GM18502 (cell line): ENCODE results near the gene LAIR2.
"Not testable (repeated sequence)": the region's sequence is repeated elsewhere in the genome, so short reads cannot be mapped to it uniquely, and the experiment has no call there.

Source experiments
- ATAC-seq: cut with Tn5 transposase; IDR thresholded peaks from one replicate; pipeline ENCODE4 v1.9.1; 2021; ENCODE audit warnings: mild to moderate bottlenecking; ENCODE audit not compliant: unreplicated experiment, poor library complexity

The LAIR2 gene

DNA sequence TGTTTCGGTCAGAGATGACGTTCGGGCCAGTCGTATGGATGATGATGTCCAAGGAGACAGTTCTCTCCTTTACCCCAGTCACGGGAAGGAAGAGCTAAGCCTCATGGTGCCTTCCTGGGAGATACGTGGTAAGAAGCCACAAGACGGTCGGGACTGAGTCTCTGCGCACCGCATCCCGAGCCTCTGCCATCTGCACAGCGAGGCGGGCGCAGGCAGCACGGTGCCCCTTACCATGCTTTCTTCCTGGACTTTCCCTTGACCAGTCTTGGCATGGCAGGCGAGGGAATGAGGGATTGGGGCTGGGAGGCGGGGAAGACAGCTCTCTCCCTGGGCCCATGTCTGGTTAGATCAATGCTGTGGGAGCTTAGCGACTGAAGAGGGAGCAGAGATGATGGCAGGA, 10.1 kb upstream of the LAIR2 start:
- no peak for ATAC-seq

DNA sequence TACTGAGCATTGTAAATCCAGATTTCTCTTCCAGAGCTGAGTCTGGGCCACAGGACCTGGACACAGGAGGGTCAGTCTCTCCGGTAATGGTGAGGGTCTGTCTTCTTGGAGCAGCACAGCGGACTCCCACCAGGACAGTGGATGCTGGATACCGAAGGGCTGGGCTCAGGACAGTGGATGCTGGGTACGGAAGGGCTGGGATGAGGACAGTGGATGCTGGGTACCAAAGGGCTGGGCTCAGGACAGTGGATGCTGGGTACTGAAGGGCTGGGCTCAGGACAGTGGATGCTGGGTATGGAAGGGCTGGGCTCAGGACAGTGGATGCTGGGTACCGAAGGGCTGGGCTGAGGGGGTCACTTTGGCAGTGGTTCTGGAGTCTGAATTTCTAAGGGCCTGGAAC, 9.6 kb upstream of the LAIR2 start:
- ATAC-seq = not testable (repeated sequence)

DNA sequence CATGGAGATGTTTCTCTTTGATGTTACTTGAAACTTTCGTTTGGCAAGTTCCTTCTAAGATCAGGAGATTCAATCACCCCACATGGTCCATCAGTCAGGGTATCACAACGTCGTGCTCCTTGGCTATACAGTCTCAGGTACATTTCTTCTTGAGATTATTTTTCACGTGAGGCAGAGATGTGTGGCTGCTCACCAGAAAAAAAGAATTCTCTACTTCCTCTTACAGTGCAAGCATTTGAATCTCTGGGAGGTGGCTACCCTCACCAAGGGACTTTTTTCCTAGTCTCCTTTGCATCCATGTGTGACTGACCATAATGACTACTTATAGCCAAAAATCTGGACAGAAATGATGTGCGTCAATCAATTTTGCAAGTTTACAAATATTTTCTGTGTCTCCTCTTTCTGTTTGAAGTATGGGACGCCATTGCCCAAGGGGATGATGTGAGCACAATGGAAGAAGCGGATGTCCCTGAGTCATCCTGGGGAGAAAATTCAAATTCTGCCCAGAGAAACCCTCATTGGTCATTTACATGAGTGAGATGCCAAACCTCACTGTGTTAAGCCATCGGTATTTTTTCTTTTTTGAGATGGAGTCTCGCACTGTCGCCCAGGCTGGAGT, 8.6 kb upstream of the LAIR2 start:
- ATAC-seq = no peak

DNA sequence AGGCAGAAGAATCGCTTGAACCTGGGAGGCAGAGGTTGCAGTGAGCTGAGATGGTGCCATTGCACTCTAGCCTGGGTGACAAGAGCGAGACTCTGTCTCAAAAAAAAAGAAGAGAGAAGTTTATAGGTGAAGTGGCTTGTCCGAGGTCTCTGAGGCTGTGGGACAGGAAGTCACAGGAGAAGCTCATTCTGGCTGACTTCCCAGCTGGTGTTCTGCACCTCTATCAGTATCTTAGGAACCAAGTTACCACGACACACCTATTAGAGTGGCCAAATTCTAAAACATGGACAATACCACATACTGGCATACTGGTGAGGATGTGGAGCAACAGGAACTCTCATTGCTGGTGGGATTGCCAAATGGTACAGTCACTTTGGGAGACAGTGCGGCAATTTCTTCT, 7.3 kb upstream of the LAIR2 start:
- not testable (repeated sequence) for ATAC-seq

DNA sequence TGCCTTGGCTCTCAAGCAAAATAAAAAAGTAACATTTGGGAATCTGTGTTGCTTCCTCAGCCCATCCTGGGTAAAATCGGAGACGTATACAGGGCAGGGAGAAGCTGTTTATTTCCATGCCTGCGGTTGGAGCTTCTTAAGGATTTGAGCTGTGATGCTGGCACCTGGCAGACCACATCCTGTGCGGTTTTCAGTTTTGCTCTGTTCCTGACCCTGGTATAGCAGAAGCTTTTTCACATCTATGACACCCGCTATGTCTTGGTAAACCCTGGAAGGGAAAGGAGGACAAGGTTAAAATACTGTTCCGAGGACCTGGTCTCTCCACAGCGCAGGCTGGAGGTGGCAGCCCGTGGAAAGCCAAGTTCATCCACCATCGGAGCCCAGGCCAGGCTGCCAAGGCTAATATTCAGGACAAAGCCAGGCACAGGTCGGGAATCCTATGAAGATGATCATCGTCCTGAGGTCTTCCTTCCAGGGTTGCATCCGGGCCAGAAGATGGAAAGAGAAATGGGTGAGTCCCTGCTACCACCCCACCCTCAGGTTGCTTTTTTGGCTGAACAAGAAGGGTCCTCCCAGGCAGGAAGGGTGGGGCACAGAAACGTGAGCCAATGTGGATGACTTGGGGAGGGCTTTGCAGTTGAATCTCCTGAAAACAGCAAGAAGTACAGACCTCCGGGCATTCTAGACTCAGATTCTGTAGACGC, 4.7 kb upstream of the LAIR2 start:
- not testable (repeated sequence) for ATAC-seq

DNA sequence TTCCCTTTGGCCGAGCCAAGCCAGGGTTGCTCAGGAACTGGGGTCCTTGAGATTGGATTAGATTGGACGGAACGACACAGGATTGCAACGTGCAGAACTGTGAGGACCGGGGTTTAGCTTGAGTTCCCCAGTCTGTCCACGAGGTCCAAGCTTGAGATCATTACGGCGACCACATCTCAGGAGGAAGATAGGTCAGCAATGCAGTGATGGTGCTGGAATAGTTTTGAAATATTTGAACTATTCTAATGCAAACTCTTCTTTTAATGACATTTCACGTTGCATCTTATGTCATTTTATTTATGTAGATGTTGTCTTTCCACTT, 4.2 kb upstream of the LAIR2 start:
- ATAC-seq = not testable (repeated sequence)

DNA sequence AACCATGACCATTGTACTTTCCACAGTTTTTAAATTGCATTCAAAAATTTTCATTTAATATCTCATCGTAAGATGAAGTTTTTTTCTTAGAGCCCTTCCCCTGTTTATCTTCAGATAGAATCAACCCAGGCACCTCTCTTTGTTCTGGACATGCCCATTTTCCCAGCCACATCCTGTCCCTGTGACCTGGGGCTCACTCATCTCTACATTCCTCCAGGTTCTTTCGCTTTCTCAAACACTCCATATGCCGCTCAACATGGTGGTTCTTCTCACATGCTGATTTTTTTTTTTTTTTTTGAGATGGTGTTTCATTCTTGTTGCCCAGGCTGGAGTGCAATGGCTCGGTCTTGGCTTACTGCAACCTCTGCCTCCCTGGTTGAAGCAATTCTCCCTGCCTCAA, 2.9 kb downstream of the LAIR2 start:
- ATAC-seq = not testable (repeated sequence)

DNA sequence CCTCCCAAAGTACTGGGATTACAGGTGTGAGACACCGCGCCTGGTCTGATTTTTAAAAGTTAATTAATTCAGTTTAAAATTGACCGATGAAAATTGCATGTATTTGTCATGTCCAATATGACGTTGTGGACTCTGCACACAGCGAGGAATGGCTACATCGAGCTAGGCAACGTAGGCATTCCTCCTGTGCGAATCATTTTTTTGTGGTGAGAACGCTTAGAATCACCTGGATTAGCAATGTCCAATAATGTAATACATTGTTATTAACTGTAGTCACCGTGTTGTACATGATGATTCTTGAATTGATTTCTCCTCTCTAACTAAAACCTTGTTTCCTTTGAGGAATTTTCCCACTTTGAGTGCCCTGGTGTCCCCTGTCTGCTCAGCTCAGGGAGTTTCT, 3.4 kb downstream of the LAIR2 start:
- no peak for ATAC-seq

DNA sequence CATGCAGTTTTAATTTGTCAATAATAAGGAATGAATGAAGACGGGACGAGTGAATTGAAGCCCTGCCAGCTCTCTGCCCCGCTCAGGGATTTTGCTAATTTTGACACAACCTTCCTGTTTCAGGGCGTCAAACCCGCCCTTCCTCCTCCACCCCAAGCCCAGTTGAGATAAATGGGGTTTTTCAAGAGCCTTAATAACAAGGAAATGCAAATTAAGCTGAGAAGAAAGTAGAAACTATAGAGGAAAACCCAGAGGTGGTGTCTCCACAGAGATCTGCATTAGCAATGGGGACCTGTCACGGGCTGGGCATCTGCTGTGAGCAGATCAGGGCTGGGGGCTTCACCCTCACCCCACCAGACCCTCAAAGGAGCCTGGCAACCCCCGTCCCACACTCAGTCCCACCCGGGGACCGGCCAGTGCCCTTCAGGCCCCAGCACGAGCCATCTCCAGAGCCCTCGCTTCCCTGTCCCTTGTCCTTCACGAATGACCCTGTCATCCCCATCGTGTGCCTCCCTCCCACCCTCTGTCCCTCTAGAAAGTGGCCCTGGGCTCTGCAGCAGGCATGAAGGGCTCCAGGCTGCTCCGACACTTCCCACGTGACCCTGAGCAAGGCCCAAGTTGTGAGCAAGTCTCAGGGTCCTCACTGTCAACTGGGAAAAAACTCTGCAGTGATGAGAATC, 4.5 kb downstream of the LAIR2 start:
- ATAC-seq = not testable (repeated sequence)

DNA sequence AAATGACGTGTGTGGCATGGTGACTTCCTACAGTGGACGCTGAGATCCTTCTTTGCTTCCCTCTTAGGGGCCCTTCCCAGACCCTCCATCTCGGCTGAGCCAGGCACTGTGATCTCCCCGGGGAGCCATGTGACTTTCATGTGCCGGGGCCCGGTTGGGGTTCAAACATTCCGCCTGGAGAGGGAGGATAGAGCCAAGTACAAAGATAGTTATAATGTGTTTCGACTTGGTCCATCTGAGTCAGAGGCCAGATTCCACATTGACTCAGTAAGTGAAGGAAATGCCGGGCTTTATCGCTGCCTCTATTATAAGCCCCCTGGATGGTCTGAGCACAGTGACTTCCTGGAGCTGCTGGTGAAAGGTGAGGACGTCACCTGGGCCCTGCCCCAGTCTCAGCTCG, 5.2 kb downstream of the LAIR2 start:
- no peak for ATAC-seq

DNA sequence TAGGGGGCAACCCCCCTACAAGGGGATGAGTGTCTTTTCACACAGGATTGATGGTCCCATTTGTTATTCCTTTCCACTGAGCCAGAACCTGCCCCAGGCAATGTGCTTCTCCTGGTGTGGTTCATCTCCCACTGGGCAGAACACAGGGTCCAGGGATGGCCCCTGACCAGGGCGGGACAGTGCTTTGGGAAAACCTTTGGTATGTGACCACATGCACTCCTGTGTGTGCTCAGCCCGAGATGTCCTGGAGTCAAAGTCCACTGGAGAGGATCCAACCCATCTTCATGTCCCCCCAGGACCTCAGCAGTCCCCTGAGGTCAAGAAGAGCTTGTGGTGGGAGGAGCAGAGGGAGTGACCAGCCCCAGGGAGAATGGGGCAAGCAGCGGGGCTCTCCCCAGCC, 5.9 kb downstream of the LAIR2 start:
- not testable (repeated sequence) for ATAC-seq

DNA sequence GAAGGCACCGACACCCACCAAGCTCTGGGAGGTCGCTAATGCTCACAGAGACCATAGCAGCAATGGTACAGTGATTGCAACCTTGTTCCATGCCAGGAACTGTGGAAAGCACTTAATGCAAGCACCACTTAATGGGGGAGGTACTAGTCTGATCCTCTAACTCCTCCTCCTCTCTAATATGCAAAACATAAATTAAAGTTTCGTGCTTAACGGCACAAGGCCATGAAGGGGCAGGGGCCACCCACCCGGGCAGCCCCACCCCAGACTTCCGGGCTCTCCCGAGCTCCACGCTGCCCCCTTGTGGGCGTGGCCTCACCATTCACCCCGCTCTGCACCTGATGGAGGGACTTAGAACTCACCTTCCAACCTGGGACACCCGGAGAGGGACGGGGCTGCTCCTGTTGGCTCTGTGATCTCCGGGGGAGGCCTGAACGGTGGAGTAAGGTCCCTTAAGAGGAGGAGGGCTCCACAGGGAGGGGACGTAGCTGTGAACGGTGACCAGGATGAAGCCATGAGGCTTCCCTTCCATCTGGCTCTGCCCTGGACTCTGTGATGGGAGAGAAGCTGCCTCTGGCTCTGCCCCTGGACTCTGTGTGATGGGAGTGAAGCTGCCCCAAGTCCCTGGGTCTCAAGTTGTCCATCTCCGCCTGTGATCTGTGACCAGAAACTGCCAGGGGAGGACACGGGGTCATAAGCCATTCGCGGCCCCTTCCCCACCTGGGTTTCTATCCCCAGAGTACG, 6.7 kb downstream of the LAIR2 start:
- ATAC-seq = not testable (repeated sequence)

DNA sequence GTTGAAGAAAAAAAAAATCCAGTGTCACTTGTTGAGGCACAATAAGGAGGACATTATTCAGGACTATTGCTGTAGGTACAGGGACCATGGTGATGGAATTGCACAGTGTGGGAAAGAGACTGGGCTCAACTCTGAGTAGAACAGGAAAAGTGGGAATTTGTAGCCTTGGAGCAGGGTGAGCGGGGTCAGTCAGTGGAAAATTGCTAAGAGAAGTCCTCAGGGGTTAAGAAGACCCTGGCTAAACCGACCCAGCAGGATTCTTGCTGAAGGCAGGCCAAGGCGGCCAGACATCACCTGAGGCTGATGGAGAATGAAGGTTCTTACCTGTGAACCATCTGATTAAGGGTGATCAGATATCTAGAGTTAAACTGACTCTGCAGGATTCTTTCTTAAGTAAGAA, 12.5 kb downstream of the LAIR2 start:
- ATAC-seq = no peak

DNA sequence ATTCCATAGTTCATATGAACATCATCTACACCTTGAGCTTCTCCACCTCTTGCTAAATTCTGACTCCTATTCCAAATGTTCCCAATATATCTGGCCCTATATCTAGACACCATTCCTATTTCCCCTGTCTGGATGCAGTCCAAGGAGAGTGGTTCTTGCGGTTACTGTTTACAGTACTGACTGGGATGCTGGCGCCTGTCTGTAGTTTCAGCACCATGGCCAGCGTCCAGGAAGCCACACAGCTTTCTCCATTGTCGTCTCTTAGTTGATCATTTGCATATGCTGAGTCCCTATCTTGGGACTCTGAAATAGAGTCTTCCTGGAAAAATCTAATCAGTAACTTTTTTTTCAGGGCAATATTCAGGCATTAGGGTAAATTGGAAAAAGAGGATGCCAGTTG, 14.9 kb downstream of the LAIR2 start:
- ATAC-seq = no peak

DNA sequence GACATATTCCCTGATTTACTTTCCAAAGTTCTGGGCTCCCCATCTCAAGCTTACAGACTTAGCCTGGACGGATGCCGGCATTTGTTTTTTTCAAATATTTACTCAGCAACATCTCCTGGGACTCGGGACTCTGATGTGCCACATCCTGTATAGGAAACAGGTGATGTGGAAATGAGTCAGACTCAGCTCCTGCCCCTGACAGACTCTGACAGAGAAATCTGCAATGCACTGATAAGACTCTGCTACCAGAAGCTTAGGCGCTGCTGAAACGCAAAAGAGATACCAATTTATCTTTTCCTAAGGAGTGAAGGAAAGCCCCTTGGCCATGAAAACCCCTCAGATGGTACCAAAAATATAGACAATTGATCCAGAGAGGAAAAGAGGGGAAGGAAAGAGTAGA, 16.2 kb downstream of the LAIR2 start:
- peak; percentile 66 for ATAC-seq

DNA sequence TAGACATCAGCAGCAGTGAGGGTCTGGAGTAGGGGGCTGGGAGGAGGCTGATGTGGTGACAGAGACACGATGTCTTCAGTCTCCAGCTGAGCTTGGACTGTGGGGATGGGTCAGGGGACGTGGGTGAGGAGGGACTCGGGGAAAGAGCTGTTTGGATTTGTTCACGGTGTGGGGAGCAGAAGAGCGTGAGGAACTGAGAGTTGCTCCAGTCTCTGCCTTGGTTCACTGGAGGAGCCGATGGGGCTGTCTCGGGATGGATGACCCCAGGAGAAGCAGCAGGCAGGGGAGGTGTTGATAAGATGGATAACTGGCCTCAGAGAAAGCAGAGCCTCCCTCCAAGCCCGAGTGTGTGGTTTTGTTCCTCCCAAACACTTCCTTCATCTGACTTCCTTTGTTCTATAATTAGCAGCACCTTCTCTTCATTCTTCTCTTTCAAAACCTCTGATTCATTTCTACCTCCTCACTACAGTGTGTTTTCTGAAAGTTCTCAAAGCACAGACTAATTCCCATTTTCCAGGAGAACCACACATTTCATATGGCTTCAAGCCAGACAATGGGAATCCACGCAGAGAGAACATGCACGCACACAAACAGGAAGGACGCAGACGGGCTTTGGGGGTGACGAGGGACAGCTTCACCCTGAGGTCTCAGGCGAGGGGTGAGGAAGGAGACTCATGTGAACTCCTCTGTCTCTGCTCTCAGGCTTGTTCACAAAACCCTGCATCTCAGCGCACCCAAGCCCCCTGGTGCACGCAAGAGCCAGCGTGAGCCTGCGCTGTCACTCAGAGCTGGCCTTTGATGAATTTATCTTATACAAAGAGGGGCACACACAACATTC, 18.6 kb downstream of the LAIR2 start:
- no peak for ATAC-seq

DNA sequence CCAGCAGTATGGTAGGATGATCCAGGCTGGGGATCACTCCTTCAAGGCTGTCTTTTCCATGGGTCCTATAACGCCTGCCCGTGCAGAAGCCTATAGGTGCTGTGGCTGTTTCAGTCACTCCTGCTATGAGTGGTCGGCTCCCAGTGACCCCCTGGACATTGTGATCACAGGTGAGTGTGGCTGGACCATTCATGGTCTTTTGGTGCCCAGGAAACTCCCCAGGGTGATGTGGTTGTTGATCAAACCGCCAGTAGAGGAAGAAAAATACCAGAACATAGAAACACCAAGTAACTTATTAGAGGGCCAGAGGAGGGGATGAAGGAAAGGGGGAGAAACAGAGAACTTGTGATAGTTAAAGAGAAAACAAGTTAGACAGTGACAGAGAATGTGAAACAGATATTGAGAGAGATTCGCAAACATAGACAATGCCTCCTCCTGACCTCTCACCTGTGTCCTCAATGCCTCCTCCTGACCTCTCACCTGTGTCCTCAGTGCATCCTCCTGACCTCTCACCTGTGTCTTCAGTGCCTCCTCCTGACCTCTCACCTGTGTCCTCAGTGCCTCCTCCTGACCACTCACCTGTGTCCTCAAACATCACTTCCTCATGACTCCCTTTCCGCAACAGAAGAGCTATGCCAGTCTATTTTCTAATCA, 19.4 kb downstream of the LAIR2 start:
- no peak for ATAC-seq

DNA sequence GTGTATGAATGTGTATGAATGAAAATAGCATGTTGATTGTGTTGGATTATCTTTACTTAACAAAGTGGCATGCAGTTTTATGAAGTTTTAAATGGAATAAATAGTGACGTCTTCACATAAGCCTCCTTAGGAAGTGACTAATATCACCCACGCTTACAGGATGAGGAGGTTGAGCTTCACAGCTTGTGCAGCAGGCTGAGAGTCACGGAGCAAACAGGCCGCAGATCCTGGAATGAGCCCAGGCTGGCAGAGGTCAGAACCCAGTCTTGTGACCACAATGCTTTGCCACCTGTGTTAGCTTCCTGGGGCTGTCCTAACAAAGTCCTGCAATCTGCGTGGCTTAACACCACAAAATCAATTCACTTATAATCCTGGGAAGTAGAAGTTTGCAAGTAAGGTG, 20.8 kb downstream of the LAIR2 start:
- no peak for ATAC-seq

DNA sequence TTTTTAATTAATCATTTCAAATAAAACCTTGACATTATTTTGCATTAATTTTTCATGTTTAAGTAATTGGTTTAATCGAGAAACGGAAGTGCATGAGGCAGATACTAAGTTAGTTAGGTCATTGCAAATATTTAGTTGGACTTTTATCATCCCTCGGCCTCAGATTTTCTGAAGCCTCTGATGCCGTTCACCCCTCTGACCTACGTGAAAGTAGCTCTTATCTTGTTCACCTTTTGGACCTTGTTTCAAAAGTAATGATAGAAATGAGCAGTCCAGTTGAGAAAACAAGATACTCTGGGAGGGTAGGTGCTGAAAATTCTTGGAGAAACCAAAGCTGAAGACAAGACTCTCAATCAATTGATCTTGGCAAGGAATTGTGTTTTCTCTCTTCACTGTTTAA, 23.0 kb downstream of the LAIR2 start:
- ATAC-seq = no peak

DNA sequence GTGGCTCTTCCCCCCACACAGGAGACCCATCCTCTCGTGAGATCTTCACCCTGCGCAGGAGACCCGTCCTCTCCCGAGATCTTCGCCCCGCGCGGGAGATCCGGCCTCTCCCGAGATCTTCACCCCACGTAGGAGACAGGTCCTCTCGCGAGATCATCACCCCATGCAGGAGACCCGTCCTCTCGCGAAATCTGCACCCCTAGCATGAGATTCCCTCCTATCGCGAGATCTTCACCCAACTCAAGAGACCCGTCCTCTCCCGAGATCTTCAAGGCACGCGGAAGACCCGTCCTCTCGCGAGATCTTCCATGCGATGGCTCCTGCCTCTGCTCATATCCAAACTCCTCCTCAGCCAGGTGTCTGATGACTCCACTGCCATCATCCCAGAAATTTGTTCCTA, 24.3 kb downstream of the LAIR2 start:
- ATAC-seq = no peak
